ENCODE results near the gene RIC1.
"Not testable (repeated sequence)": the region's sequence is repeated elsewhere in the genome, so short reads cannot be mapped to it uniquely, and the experiment has no call there.

RIC1 gene

GRCh38 chr9:5621327-5621726 lies 7.6 kb upstream of the RIC1 start:
- H3K4me3 ChIP-seq (ENCODE audit: low read depth, low read length), result no peak overlapping the region
- TF ChIP-seq CTCF (IDR thresholded peaks at IDR 0.05; ENCODE audit: control insufficient read depth, extremely low read depth, insufficient read depth), result no peak
- DNase-seq (ENCODE audit: low read depth), result no peak

GRCh38 chr9:5622016-5622415 lies 6.9 kb upstream of the RIC1 start:
- H3K4me3 ChIP-seq (ENCODE audit: low read depth, low read length), result no peak overlapping the region
- no peak for DNase-seq (ENCODE audit: low read depth)
- TF ChIP-seq CTCF (IDR thresholded peaks at IDR 0.05; ENCODE audit: control insufficient read depth, extremely low read depth, insufficient read depth), result no peak

GRCh38 chr9:5624655-5625054 lies 4.3 kb upstream of the RIC1 start:
- no peak for TF ChIP-seq CTCF (IDR thresholded peaks at IDR 0.05; ENCODE audit: control insufficient read depth, extremely low read depth, insufficient read depth)
- no peak overlapping the region for H3K4me3 ChIP-seq (ENCODE audit: low read depth, low read length)
- no peak for DNase-seq (ENCODE audit: low read depth)

GRCh38 chr9:5626727-5627634 lies 1.9 kb upstream of the RIC1 start:
- TF ChIP-seq CTCF (IDR thresholded peaks at IDR 0.05; ENCODE audit: control insufficient read depth, extremely low read depth, insufficient read depth), result no peak
- peak overlapping the region; percentile 91 for H3K4me3 ChIP-seq (ENCODE audit: low read depth, low read length)
- peak; percentile 50 for DNase-seq (ENCODE audit: low read depth)

GRCh38 chr9:5627686-5628085 lies 1.2 kb upstream of the RIC1 start:
- peak overlapping the region; percentile 91 for H3K4me3 ChIP-seq (ENCODE audit: low read depth, low read length)
- not testable (repeated sequence) for DNase-seq (ENCODE audit: low read depth)

GRCh38 chr9:5628183-5628529 lies 751 bp upstream of the RIC1 start:
- H3K4me3 ChIP-seq (ENCODE audit: low read depth, low read length), result peak overlapping the region; percentile 91
- no peak for DNase-seq (ENCODE audit: low read depth)
- no peak for TF ChIP-seq CTCF (IDR thresholded peaks at IDR 0.05; ENCODE audit: control insufficient read depth, extremely low read depth, insufficient read depth)

- H3K4me3 ChIP-seq (ENCODE audit: low read depth, low read length), result peak overlapping the region; percentile 91
- no peak for DNase-seq (ENCODE audit: low read depth)
- TF ChIP-seq CTCF (IDR thresholded peaks at IDR 0.05; ENCODE audit: control insufficient read depth, extremely low read depth, insufficient read depth), result no peak
Observed at GRCh38 chr9:5629312-5630080, 589 bp downstream of the RIC1 start.
